ENCODE measurements around the gene DLG1. TPM values are rescaled to one million over a fixed set of nuclear protein-coding genes. Genes with fewer than 3 reads are reported as not detected.

DLG1 gene
- total RNA-seq, 4 donors from 2014 or later, result 103 to 150 (median 122) TPM

- WGBS, 2 donors, result 47 to 55% methylated on average over 7 to 10 of the region's 17 CpGs
- no peaks in the 10 kb centered on the region for H3K36me3 ChIP-seq
- intact Hi-C loops (cut with DNase I), result no loop called here
- TF ChIP-seq, protein P1, sequence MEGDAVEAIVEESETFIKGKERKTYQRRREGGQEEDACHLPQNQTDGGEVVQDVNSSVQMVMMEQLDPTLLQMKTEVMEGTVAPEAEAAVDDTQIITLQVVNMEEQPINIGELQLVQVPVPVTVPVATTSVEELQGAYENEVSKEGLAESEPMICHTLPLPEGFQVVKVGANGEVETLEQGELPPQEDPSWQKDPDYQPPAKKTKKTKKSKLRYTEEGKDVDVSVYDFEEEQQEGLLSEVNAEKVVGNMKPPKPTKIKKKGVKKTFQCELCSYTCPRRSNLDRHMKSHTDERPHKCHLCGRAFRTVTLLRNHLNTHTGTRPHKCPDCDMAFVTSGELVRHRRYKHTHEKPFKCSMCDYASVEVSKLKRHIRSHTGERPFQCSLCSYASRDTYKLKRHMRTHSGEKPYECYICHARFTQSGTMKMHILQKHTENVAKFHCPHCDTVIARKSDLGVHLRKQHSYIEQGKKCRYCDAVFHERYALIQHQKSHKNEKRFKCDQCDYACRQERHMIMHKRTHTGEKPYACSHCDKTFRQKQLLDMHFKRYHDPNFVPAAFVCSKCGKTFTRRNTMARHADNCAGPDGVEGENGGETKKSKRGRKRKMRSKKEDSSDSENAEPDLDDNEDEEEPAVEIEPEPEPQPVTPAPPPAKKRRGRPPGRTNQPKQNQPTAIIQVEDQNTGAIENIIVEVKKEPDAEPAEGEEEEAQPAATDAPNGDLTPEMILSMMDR (IDR thresholded peaks at IDR 0.05), result no peak
- TF ChIP-seq POLR2A (IDR thresholded peaks at IDR 0.05), result no peak
- no peaks in the 10 kb centered on the region for H3K27me3 ChIP-seq
- H3K27ac ChIP-seq, result peak overlapping the region; percentile 7 to 72 (median 68)
- no peak overlapping the region for H3K4me3 ChIP-seq
- H3K4me1 ChIP-seq, result peaks cover 0 to 26% (median 7%) of the 10 kb centered on the region in 3 donors
- no peaks in the 10 kb centered on the region for H3K9me3 ChIP-seq
- no peak for DNase-seq
Measured at GRCh38 chr3:196996454-196997265, 301.8 kb downstream of the DLG1 start.

DNA sequence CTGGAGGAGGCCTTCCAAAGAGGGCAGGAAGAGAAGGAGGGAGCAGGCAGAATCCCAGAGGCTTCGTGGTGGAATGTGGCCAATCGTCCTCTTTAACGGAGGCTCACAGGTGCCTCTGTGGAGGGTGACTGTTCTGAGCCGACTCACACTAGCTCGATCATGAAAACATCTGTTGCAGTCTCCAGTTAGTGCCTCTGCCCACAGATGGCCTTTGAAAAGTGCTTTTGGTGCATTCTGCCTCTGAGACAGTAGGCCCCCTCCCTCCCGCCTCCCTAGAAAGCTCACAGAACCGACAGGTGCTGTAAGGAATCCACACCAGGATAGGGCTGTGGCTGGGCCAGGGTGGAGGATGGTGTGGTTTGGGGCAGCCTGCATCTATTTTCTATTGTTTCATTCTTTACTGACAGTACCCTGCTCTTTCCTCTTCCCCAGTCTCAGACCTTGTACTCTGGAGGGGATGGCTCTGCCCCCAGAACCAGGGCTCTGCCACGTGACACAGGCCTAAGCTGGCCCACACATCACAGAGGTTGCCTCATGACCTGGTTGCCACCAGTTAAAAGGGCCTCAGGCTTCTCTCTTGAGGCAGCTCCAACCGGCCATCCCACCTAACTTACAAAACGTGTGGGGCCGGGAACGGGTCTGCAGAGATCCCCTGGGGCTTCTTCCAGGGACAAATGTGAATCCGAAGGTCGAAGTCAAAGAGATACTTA lies 302.6 kb downstream of the DLG1 start:
- Histone ChIP-seq H3K27me3 (no peaks in the 10 kb centered on the region), H3K36me3 (no peaks in the 10 kb centered on the region), H3K27ac (peak overlapping the region; percentile 7 to 72 (median 68)), H3K9me3 (no peaks in the 10 kb centered on the region), H3K4me1 (peaks cover 0 to 21% (median 7%) of the 10 kb centered on the region in 3 donors), H3K4me3 (no peak overlapping the region)
- TF ChIP-seq, protein P1 (IDR thresholded peaks at IDR 0.05), result no peak
- no peak for TF ChIP-seq POLR2A (IDR thresholded peaks at IDR 0.05)
- DNase-seq, result no peak
- WGBS, 2 donors, result 61% methylated on average over 12 to 14 of the region's 14 CpGs
- intact Hi-C loops (cut with DNase I), result no loop called here

GRCh38 chr3:196995027-196995426 lies 303.4 kb downstream of the DLG1 start:
- DNase-seq, result no peak
- Histone ChIP-seq H3K27me3 (no peaks in the 10 kb centered on the region), H3K4me1 (peaks cover 0 to 21% (median 7%) of the 10 kb centered on the region in 3 donors), H3K36me3 (no peaks in the 10 kb centered on the region), H3K4me3 (no peak overlapping the region), H3K9me3 (no peaks in the 10 kb centered on the region), H3K27ac (no peak overlapping the region)
- 89 to 94% methylated on average over 11 to 17 of the region's 19 CpGs for WGBS, 2 donors
- TF ChIP-seq, protein P1 (IDR thresholded peaks at IDR 0.05), result no peak
- no peak for TF ChIP-seq POLR2A (IDR thresholded peaks at IDR 0.05)
- intact Hi-C loops (cut with DNase I), result no loop called here

GRCh38 chr3:196994056-196994455 lies 304.4 kb downstream of the DLG1 start:
- no peak overlapping the region for H3K27ac ChIP-seq
- peaks cover 0 to 3% (median 0%) of the 10 kb centered on the region in 4 donors for H3K27me3 ChIP-seq
- no peaks in the 10 kb centered on the region for H3K9me3 ChIP-seq
- intact Hi-C loops (cut with DNase I), result no loop called here
- H3K36me3 ChIP-seq, result no peaks in the 10 kb centered on the region
- no peak for DNase-seq
- peaks cover 0 to 21% (median 7%) of the 10 kb centered on the region in 3 donors for H3K4me1 ChIP-seq
- H3K4me3 ChIP-seq, result no peak overlapping the region
- TF ChIP-seq, protein P1 (IDR thresholded peaks at IDR 0.05), result no peak
- TF ChIP-seq POLR2A (IDR thresholded peaks at IDR 0.05), result no peak
- WGBS, 2 donors, result 91 to 93% methylated on average over 3 to 6 of the region's 16 CpGs

Small RNAs within 50 kb of the gene (small RNA-seq; reads per million reads assigned to genes)
- 0 reads per million in 4 donors for gene MIR4797
